ENCODE measurements around the gene FAM107B. TPM values are rescaled to one million over a fixed set of nuclear protein-coding genes. Genes with fewer than 3 reads are reported as not detected.

Gene FAM107B
- total and polyA plus RNA-seq, 2 of the 4 experiments (the other 2 are of a cell fraction) = 26.4 to 27.1 TPM

- peak overlapping the region; percentile 9; the same call in 1 of the 2 replicates for H3K4ac ChIP-seq (ENCODE audit: low read depth, low read length)
- peak overlapping the region; percentile 31; the same call in 1 of the 2 replicates for H3K14ac ChIP-seq (replicated peaks; ENCODE audit: low read depth, low read length)
- H4K91ac ChIP-seq (ENCODE audit: insufficient read depth, low read depth, low read length) = no peak overlapping the region
- no TSS peak for BruUV-seq (replicated peaks)
- intact Hi-C loops (cut with micrococcal nuclease) = loop anchor here (5.0 kb wide), 1 partner anchor 35 kb away; no protein-coding TSS in a partner anchor
- H3K4me2 ChIP-seq (ENCODE audit: low read depth, low read length) = no peak overlapping the region
- H4K5ac ChIP-seq (ENCODE audit: low read depth, low read length) = no peak overlapping the region
- no peak for ATAC-seq (ENCODE audit: low read depth)
- no peaks in the 10 kb centered on the region for H4K20me1 ChIP-seq (ENCODE audit: insufficient read depth, low read length)
- H3K36me3 ChIP-seq (ENCODE audit: control insufficient read depth, insufficient read depth, low read length) = no peaks in the 10 kb centered on the region
- H3K4me3 ChIP-seq (ENCODE audit: insufficient read depth, low read depth, low read length) = no peak overlapping the region
- dilution Hi-C loops (cut with HindIII; ENCODE audit: low sequenced_read_pairs, unreplicated experiment) = no loop called here
- H3K79me1 ChIP-seq (ENCODE audit: low read depth in 1 of 2, low read length in 2 of 2) = no peaks in the 10 kb centered on the region
- 71% methylated on average over 2 of the region's 5 CpGs; no CpG with 5 or more reads in 1 of the 2 experiments for WGBS, 2 experiments (ENCODE audit: extremely low coverage in 2 of 2, insufficient read length in 1 of 2)
- H2AK5ac ChIP-seq (ENCODE audit: low read depth, low read length) = no peak overlapping the region
- no peak overlapping the region for H3K18ac ChIP-seq (ENCODE audit: low read depth, low read length)
- H3K27ac ChIP-seq (ENCODE audit: insufficient read depth, low read length) = no peak overlapping the region
- H2AK9ac ChIP-seq (replicated peaks; ENCODE audit: low read depth, low read length, poor library complexity) = no peak overlapping the region
- no peak overlapping the region for H2BK20ac ChIP-seq (ENCODE audit: low read depth, low read length)
- no peak overlapping the region for H2BK5ac ChIP-seq (ENCODE audit: low read depth, low read length, poor library complexity, severe bottlenecking)
- 0 out of 3 replicates have a peak overlapping the region, but pooled peaks have one; percentile 2 for H2BK15ac ChIP-seq (ENCODE audit: low read depth, low read length)
- H3K9ac ChIP-seq (ENCODE audit: low read depth, low read length) = no peak overlapping the region
- ChIA-PET POLR2A (ENCODE audit: unreplicated experiment) (no interaction called here), CTCF (no interaction called here)
- H2AFZ ChIP-seq (replicated peaks; ENCODE audit: low read length, poor library complexity) = no peak overlapping the region
- DNase-seq = no peak
- 0 out of 4 replicates have a peak overlapping the region, but pooled peaks of 1 of the 2 experiments have one; percentile 23 for H4K8ac ChIP-seq (ENCODE audit: low read depth in 2 of 2, low read length in 2 of 2)
- TF ChIP-seq MAZ (IDR thresholded peaks at IDR 0.05; ENCODE audit: borderline replicate concordance, low read depth, low read length) = no peak
- TF ChIP-seq MXI1 (IDR thresholded peaks at IDR 0.05; ENCODE audit: borderline replicate concordance, low read depth, low read length) = no peak
- H2BK120ac ChIP-seq (ENCODE audit: low read depth, low read length) = no peak overlapping the region; the same call in 1 of the 2 replicates
- H3K56ac ChIP-seq (ENCODE audit: extremely low read depth, insufficient read depth, low read length) = no peak overlapping the region
- H3K9me3 ChIP-seq (ENCODE audit: control insufficient read depth, insufficient read depth, low read length) = no peaks in the 10 kb centered on the region
- peaks cover 6% of the 10 kb centered on the region; the same call in 1 of the 2 replicates for H3K4me1 ChIP-seq (ENCODE audit: control insufficient read depth, insufficient read depth, low read length)
- no peaks in the 10 kb centered on the region for H3K27me3 ChIP-seq (ENCODE audit: control insufficient read depth, insufficient read depth, low read length)
- in situ Hi-C loops (cut with MboI; ENCODE audit: low sequenced_read_pairs) = no loop called here
- no peaks in the 10 kb centered on the region; the same call in 1 of the 2 replicates for H3K9me1 ChIP-seq (ENCODE audit: insufficient read depth, low read length)
- H3K23ac ChIP-seq (ENCODE audit: low read depth, low read length) = no peak overlapping the region
Measured at GRCh38 chr10:14616955-14617730, 157.6 kb downstream of the FAM107B start.

All from IMR-90 (cell line).